Heart left ventricle (tissue), 13 donors: Measurements from ENCODE around the gene CTNND2.

Source experiments
- CTCF ChIP-seq, 12 donors: fragments of 200-600 bp; sonication (generic) in 4 of 12; IDR thresholded peaks; one replicate each; pipeline versions ENCODE4 v1.5.0 to v1.8.0; 2018 to 2022; ENCODE audit warnings: antibody characterized with exemption in 12 of 12, mild to moderate bottlenecking in 5 of 12
- POLR2A ChIP-seq, 2 donors: fragments of 450-650 bp; IDR thresholded peaks; one replicate each; pipeline ENCODE4 v1.6.1; 2017; ENCODE audit warnings: antibody characterized with exemption in 2 of 2, mild to moderate bottlenecking in 2 of 2, moderate library complexity in 2 of 2
- donor health status: ischemic (EF 13 %, LVEDD 7.1; RV severe dilation, severe dysfunction).
- donor health status: DM: no; HTN: yes; CAD: no.
- donor health status: DM: no; HTN: no; CAD: no.
- donor health status: ischemic (EF 25% LVEDD 6.9; RV normal size, moderate dysfunction).
- donor health status: ischemic (EF 25% LVEDD 5.7; RV mildly dilated, moderate dysfunction).
- donor health status: ischemic (EF 35%, LVEDD 5.7; RV mildly dilated, moderate dysfunction).
- donor health status: nonischemic (EF 11% LVEDD 7.7; RV severe dilation, severe dysfunction).
- donor health status: DM: yes; HTN: yes; CAD: no.
- donor health status: PGD.
- donor health status: ischemic (EF 29% LVEDD 5.4; RV normal size, mild dysfunction).
- donor health status: nonischemic (EF 23%, LVEDD 6.1; RV moderate dilation, normal function).

- TF ChIP-seq CTCF (IDR thresholded peaks at IDR 0.05) (no peak), POLR2A (IDR thresholded peaks at IDR 0.05) (no peak)
Measured at GRCh38 chr5:11197726-11198125, 706.5 kb downstream of the CTNND2 start.
